Astrocyte of the spinal cord (primary cell): Measurements from ENCODE around the gene SAMD1.
A peak's percentile ranks its signal among the peaks of the same experiment; 100 is the strongest.

Experiments used
- DNase-seq: peaks from one replicate; pipeline ENCODE4 v3.0.0; 2011; ENCODE audit warnings: low read depth, low spot score
- H3K4me3 ChIP-seq: 2 replicates; pipeline ENCODE4 v1.5.1; 2011; ENCODE audit warnings: low read depth, mild to moderate bottlenecking, low read length, moderate library complexity
- in situ Hi-C: cut with HindIII; loops from 2 replicates; pipeline ENCODE4 v1.10.0; 2017; ENCODE audit warnings: low sequenced_read_pairs
- TF ChIP-seq, protein P1 (sequence below): IDR thresholded peaks from 2 replicates; pipeline ENCODE4 v1.5.1; 2012; ENCODE audit warnings: low read depth, mild to moderate bottlenecking, low read length, inconsistent platforms

The SAMD1 gene

DNA sequence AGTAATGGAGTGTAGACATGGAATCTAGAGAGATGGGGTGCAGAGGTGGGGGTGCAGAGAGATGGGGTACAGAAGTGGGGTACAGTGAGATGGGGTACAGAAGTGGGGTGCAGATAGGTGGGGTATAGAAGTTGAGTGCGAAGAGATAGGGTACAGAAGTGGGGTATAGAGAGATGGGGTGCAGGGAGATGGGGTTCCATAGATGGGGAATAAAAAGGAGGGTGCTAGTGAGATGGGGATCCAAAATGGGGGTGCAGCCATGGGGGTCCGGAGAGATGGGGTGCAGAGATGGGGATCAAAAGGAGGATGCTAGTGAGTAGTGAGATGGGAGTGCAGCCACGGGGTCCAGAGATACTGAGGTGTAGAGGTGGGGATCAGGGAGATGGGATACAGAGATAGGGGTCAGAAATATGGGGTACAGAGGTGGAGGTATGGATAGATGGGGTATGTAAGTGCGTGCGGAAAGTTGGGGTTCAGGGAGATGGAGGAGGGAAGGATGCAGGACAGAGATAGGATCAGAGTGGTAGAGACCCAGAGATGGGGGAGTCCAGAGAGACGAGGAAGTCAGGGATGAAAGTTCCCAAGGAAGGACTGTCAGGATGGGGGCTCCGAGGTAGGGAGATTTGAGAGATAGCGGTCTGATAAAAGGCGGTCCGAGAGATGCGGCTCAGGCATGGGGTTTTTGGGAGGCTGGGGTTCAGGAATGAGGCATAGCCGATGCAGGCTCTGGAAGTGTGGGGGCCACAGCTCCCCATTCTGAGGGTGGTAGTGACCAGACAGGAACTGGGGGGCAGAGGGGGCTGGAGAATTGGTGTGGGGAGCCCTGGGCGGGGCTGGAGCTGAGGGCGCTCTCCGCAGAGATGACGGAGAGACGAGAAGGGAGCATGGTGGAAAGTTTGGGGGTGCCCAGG lies 32.1 kb downstream of the SAMD1 start:
- DNase-seq, result no peak
- H3K4me3 ChIP-seq, result peak overlapping the region; percentile 32
- in situ Hi-C loops, result no loop called here
- TF ChIP-seq, protein P1, sequence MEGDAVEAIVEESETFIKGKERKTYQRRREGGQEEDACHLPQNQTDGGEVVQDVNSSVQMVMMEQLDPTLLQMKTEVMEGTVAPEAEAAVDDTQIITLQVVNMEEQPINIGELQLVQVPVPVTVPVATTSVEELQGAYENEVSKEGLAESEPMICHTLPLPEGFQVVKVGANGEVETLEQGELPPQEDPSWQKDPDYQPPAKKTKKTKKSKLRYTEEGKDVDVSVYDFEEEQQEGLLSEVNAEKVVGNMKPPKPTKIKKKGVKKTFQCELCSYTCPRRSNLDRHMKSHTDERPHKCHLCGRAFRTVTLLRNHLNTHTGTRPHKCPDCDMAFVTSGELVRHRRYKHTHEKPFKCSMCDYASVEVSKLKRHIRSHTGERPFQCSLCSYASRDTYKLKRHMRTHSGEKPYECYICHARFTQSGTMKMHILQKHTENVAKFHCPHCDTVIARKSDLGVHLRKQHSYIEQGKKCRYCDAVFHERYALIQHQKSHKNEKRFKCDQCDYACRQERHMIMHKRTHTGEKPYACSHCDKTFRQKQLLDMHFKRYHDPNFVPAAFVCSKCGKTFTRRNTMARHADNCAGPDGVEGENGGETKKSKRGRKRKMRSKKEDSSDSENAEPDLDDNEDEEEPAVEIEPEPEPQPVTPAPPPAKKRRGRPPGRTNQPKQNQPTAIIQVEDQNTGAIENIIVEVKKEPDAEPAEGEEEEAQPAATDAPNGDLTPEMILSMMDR, result no peak

DNA sequence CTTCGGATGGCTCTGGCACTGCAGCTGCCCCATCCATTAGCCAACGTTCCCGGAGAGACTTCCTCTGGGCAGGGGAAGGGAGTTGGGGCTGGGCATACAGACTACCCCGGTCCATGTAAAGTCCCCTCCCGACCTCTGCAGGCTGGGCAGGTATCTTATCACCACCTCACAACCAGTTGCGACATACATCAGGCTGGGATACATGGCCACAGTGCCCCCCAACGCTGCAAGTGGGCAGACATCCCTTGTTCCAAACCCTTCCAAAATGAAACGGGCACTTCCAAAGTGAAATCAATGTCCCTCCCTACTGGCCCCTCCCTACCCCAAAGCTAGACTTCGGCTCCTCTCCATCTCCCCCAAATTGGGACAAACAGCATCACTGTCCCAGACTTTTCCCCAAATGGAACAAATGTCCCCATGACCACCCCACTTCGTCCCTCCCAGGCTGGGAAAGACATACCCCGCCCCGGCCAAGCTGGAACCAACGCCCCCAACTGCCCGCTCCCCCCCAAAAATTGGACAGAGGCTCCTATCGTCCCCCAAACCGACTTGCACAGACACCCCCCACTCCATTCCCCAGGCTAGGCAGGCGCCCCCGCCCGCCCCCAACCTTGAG lies 33.7 kb downstream of the SAMD1 start:
- DNase-seq, result no peak
- peak overlapping the region; percentile 32 for H3K4me3 ChIP-seq
- in situ Hi-C loops, result no loop called here
- TF ChIP-seq, protein P1, result no peak

DNA sequence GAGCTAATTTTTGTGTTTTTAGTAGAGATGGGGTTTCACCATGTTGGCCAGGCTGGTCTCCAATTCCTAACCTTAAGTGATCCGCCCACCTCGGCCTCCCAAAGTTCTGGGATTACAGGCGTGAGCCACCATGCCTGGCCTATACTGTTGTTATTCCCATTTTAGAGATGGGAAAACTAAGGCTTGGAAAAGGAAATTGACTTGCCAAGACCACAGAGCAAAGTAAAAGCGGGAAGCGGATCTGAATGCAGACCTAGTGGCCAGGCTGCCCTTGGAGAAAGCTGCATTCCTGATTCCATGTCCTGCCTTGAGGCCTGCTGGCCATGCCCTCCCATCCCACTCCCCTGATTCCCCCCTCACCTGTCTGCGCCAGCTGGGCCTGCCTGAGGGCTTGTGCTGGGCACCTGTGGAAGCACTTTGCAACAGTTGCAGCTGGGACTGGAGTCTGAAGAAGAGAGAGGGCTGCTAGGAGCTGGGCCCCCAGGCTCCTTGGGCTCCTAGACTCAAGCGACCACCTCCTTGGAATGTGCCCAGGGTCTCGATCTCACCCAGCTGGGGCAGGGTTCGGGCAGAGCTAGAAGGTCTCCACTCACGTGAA lies 34.4 kb downstream of the SAMD1 start:
- H3K4me3 ChIP-seq, result no peak overlapping the region
- in situ Hi-C loops, result no loop called here
- no peak for DNase-seq
- TF ChIP-seq, protein P1, result no peak

DNA sequence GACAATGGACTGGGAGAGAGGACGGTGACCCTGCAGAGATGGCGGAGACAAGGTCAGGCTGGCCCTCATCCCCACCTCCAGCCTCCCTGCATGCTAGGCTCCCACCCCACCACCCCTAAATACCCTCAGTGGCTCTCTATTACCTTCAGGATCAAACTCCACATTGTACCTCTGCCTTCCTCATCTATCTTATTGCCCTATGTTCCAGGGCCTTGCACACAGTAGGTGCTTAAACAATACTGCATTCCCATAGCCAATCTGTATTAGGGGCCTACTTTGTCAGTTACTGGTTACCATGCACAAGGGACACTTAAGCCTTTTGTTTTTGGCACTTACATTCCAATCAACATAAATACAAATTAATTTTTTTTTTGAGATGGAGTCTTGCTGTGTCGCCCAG lies 35.2 kb downstream of the SAMD1 start:
- in situ Hi-C loops, result no loop called here

DNA sequence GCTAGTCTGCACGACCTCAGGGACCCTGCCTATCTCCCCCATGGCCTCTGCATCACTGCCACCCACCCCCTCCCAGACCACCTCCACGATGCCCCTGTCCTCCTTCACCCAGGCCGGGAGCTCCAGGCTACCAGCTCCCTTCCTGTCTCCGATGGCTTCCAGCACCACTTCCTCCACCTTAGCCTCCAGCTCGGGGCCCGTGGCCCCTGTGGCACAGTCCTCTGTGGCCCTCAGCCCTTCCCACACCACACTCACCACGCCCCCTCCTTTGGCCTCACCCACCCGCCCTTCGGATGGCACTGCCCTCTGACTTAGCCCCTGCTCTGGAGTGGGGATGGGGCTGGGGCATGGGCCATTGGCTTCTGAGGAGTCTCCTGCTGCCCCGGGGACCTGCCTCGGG lies 35.8 kb downstream of the SAMD1 start:
- TF ChIP-seq, protein P1, result no peak
- no peak for DNase-seq
- no peak overlapping the region for H3K4me3 ChIP-seq
- in situ Hi-C loops, result no loop called here

More for the DNA sequence above, 35.2 kb downstream of the SAMD1 start:
- no peak overlapping the region for H3K4me3 ChIP-seq
- TF ChIP-seq, protein P1, result no peak
- no peak for DNase-seq

DNA sequence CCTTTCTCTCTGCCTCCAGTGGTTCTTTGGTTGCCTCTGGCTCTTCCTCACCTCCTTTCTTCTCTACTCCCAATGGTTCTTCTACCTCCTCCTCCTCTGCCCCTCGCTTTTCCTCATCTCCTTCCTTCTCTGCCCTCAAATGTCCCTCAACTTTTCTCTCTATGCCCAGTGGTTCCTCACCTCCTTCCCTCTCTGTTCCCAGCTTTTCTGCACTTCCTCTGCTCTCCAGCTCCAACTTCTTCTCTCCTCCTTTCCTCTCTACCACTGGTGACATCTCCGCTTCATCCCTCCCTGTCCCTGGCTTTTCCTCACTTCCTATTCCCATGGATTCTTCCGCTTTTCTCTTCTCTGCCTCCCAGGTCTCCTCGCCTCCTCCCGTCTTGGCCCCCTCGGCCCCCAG lies 36.5 kb downstream of the SAMD1 start:
- TF ChIP-seq, protein P1, result no peak
- in situ Hi-C loops, result no loop called here
- no peak for DNase-seq
- no peak overlapping the region for H3K4me3 ChIP-seq
